HG02623 (cell line): Measurements from ENCODE around the gene HPD.
A peak's percentile ranks its signal among the peaks of the same experiment; 100 is the strongest.
"Not testable (repeated sequence)": the region's sequence is repeated elsewhere in the genome, so short reads cannot be mapped to it uniquely, and the experiment has no call there.

Experiments used
- ATAC-seq: cut with Tn5 transposase; IDR thresholded peaks from one replicate; pipeline ENCODE4 v1.9.1; 2021; ENCODE audit warnings: moderate library complexity; ENCODE audit not compliant: unreplicated experiment

The HPD gene

GRCh38 chr12:121858662-121859572 lies at the start of gene HPD:
Gene HPD, minus strand, starts transcription at chr12:121858859. Its CDS starts 36 bp downstream, at chr12:121858823.
- ATAC-seq: no peak

DNA sequence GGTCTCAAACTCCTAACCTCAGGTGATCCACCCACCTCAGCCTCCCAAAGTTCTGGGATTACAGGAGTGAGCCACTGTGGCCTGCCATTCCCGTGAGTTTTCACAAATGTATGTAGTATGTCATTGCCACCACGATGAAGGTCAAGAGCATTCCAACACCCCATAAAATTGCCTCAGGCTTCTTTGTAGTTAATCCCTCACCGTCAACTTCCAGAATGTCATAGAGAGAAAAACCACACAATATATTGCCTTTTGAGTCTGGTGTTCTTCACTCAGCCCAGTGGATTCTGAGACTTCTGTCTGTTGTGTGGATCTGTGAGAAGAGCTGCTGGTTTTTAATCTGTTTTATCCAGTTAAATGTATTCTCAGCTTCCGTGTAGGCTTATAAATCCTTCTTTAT lies 47.1 kb upstream of the HPD start:
- no peak for ATAC-seq

DNA sequence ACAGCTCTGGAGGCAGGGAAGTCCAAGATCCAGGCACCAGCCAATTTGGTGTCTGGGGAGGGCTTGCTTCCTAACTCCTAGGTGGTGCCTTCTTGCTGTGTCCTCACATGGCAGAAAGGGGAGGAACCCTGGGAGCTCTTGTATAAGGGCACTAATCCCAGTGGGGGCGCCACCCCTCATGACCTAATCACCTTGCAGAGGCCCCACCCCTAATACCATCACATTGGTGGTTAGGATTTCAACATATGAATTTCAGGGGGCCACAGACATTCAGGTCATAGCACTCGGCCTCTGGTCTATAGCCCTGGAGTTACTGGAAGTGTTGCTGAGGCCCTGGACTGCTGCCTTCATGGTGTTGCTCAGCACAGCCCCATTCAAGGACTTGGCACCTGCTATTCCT lies 44.5 kb upstream of the HPD start:
- no peak for ATAC-seq

DNA sequence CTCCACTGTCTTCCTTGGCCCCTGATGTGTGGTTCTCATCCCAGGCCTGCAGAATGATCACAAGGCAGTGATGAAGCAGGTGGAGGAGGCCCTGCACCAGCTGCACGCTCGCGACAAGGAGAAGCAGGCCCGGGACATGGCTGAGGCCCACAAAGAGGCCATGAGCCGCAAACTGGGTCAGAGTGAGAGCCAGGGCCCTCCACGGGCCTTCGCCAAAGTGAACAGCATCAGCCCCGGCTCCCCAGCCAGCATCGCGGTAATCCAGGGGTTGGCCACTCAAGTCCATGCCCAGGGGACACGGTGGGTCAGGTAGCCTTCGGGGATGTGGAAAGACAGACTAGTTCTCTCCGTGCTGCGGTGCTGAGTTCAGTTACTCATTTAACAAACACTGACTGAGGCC lies 40.9 kb upstream of the HPD start:
- ATAC-seq: no peak

DNA sequence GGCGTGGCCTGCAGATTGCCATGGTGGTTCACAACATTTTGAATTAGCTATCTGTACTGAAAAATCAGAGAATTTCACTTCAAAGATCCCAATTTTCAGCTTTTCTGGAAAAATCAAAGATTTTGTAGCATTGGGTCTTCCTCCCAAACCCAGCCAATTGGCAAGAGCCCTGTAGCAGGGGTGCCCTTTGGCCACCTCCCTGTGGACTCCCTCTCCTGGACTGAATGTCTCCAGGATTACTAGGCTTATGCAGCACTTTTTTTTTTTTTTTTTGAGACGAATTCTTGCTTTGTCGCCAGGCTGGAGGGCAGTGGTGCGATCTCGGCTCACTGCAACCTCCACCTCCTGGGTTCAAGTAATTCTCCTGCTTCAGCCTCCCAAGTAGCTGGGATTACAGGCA lies 39.6 kb upstream of the HPD start:
- no peak for ATAC-seq

DNA sequence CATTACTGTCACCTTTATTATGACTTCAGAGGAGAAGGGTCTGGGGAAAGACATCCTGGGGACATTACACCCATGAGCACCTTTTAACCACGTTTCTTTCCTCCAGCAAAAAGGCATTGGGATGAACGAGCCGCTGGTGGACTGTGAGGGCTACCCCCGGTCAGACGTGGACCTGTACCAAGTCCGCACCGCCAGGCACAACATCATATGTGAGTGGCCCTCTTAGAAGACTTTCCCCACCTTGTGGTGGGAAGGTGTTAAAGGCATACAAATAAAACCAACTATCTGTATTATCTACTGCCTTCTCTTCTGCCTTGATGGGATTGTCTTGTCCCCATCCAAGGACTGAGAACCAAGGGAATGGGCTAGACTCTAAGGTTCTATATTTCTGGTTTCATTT lies 36.0 kb upstream of the HPD start:
- ATAC-seq: no peak

- no peak for ATAC-seq
Measured at GRCh38 chr12:121893961-121894460, 35.4 kb upstream of the HPD start.

GRCh38 chr12:121892673-121893561 lies 34.3 kb upstream of the HPD start:
- ATAC-seq: no peak

GRCh38 chr12:121889661-121890060 lies 31.0 kb upstream of the HPD start:
- ATAC-seq: not testable (repeated sequence)

GRCh38 chr12:121889274-121889624 lies 30.6 kb upstream of the HPD start:
- no peak for ATAC-seq

GRCh38 chr12:121888478-121889273 lies 30.0 kb upstream of the HPD start, which contains the start of gene PSMD9:
Gene PSMD9, plus strand, starts transcription at chr12:121888790. Its CDS starts 67 bp downstream, at chr12:121888857.
- peak; percentile 89 for ATAC-seq

GRCh38 chr12:121888083-121888477 lies 29.4 kb upstream of the HPD start:
- no peak for ATAC-seq

DNA sequence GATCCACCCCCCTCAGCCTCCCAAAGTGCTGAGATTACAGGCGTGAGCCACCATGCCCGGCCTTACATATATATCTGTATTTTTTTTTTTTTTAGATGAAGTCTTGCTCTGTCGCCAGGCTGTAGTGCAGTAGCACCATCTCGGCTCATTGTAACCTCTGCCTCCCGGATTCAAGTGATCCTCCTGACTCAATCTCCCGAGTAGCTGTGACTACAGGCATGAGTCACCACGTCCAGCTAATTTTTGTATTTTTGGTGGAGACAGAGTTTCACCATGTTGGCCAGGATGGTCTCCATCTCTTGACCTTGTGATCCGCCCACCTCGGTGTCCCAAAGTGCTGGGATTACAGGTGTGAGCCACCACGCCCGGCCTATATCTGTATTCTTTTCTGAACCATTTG lies 26.5 kb upstream of the HPD start:
- not testable (repeated sequence) for ATAC-seq

DNA sequence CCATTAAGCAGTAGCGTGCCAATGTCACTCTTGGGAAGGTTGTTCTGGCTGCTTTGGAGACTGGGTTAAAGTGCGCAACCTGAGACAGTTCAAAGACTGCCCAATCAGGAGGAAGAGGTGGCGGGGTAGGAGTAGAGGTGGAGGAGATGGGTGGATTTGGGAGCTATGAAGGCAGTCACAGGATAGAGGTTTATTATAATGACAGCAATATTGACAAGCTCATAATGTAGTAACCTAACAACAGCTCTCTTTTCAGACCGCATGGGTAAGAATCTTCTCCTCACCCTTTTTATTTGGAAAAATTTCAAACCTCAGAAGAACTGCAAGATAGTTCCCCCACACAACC lies 24.6 kb upstream of the HPD start:
- no peak for ATAC-seq

DNA sequence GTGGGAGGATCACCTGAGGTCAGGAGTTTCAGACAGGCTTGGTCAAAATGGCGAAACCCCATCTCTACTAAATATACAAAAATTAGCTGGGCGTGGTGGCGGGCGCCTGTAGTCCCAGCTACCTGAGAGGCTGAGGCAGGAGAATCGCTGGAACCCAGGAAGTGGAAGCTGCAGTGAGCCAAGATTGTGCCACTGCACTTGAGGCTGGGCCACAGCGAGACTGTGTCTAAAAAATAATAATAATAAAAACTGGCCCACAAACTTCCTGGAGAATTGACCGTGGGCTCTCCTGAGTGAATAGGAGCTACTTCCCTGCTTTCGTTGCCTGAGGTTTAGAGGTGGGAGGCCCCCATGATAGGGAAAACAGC lies 17.4 kb upstream of the HPD start:
- ATAC-seq: not testable (repeated sequence)

- ATAC-seq: no peak
Measured at GRCh38 chr12:121875582-121875981, 16.9 kb upstream of the HPD start.

DNA sequence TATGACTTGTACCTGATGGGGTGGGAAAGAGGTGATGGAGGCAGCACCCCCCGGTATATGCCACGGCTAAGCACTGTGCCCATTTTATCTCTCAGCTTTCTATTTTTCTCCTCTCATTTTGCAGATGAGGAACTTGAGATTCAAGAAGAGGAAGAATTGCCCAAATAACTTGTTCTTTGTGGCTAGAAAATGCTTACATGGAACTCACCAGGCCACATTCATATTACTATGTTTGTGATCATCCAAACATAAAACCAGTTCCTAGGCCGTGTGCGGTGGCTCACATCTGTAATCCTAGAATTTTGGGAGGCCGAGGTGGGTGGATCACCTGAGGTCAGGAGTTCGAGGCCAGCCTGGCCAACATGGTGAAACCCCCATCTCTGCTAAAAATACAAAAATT lies 15.4 kb upstream of the HPD start:
- ATAC-seq: no peak

DNA sequence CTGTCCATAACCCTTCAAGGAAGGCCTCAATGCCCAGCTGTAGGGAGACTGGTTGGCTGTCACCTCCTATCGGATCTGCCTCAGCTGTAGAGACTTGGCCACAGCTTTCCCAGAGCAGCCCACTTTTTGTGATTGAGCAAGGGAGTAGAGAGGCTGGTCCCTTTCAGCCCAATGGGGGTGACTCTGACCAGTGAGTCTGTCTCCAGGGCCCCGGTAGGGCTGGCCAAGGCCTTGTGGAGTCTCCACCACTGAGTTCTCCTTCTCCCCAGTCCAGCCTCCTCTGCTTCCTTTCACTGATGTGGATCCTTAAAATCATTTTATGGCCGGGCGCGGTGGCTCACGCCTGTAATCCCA lies 14.5 kb upstream of the HPD start:
- no peak for ATAC-seq

- no peak for ATAC-seq
Measured at GRCh38 chr12:121872546-121873215, 14.0 kb upstream of the HPD start.

GRCh38 chr12:121871467-121871866 lies 12.8 kb upstream of the HPD start:
- ATAC-seq: no peak

DNA sequence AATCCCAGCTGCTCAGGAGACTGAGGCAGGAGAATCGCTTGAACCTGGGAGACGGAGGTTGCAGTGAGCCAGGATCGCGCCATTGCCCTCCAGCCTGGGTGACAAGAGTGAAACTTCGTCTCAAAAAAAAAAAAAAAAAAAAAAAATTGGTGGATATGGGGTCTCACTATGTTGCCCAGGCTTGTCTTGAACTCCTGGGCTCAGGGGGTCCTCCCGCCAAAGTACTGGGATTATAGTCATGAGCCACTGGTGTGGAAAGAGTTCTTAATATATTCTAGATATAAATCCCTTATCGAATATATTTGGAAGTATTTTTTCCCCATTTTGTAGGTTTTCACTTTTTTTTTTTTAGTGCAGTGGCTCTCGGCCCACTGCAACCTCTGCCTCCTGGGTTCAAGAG lies 10.6 kb upstream of the HPD start:
- ATAC-seq: not testable (repeated sequence)
